ENCODE measurements around the gene C5.

Gene C5

GRCh38 chr9:120921661-120922181 lies 128.4 kb downstream of the C5 start:
- Histone ChIP-seq H2AFZ (ENCODE audit: low read length) (no peak overlapping the region), H3K27ac (ENCODE audit: low read depth, low read length, poor library complexity, severe bottlenecking) (no peak overlapping the region), H3K4me1 (ENCODE audit: insufficient read depth, low read length, severe bottlenecking) (peaks cover 12% of the 10 kb centered on the region), H3K9me2 (ENCODE audit: low read depth, low read length) (no peaks in the 10 kb centered on the region), H3K27me3 (ENCODE audit: insufficient read depth, low read length) (no peaks in the 10 kb centered on the region), H3K9ac (ENCODE audit: low read length) (no peak overlapping the region), H3K36me3 (ENCODE audit: insufficient read depth, low read length) (peaks cover 6% of the 10 kb centered on the region; the same call in 1 of the 2 replicates), H3K79me2 (ENCODE audit: insufficient read depth, low read length) (no peaks in the 10 kb centered on the region), H3K4me2 (ENCODE audit: low read length) (no peak overlapping the region), H3K9me3 (ENCODE audit: low read length) (no peaks in the 10 kb centered on the region), H3F3A (ENCODE audit: insufficient read depth, low read length) (no peaks in the 10 kb centered on the region), H3K4me3 (ENCODE audit: low read depth, low read length, poor library complexity, severe bottlenecking) (no peak overlapping the region), H4K20me1 (ENCODE audit: insufficient read depth, low read length) (no peaks in the 10 kb centered on the region)
- TF ChIP-seq EZH2 (IDR thresholded peaks at IDR 0.05; ENCODE audit: borderline replicate concordance, low read length) = no peak
- TF ChIP-seq, protein P1, sequence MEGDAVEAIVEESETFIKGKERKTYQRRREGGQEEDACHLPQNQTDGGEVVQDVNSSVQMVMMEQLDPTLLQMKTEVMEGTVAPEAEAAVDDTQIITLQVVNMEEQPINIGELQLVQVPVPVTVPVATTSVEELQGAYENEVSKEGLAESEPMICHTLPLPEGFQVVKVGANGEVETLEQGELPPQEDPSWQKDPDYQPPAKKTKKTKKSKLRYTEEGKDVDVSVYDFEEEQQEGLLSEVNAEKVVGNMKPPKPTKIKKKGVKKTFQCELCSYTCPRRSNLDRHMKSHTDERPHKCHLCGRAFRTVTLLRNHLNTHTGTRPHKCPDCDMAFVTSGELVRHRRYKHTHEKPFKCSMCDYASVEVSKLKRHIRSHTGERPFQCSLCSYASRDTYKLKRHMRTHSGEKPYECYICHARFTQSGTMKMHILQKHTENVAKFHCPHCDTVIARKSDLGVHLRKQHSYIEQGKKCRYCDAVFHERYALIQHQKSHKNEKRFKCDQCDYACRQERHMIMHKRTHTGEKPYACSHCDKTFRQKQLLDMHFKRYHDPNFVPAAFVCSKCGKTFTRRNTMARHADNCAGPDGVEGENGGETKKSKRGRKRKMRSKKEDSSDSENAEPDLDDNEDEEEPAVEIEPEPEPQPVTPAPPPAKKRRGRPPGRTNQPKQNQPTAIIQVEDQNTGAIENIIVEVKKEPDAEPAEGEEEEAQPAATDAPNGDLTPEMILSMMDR (IDR thresholded peaks at IDR 0.05; ENCODE audit: low read length) = no peak

DNA sequence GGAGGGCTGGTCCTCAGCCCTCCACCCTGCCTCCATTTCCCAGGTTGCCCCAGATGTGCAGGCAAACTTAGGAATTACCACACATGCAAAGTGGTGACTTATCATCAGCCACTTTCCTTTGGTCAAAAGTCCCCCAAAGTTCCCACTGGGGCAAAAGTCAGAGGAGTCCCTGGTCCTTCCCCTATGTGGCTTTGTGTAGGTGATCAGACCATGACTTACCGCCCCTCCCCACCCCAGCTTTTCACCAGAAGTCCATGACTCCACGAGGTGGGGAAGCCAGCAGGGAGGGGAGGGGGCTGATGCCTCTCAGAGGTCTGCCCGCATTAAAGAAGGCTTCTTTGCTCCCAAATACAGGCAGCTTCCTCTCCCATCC lies 129.3 kb downstream of the C5 start:
- H3K4me1 ChIP-seq (ENCODE audit: insufficient read depth, low read length, severe bottlenecking) = peaks cover 12% of the 10 kb centered on the region
- no peaks in the 10 kb centered on the region for H3K9me2 ChIP-seq (ENCODE audit: low read depth, low read length)
- H3F3A ChIP-seq (ENCODE audit: insufficient read depth, low read length) = no peaks in the 10 kb centered on the region
- H3K79me2 ChIP-seq (ENCODE audit: insufficient read depth, low read length) = no peaks in the 10 kb centered on the region
- no peak overlapping the region for H3K9ac ChIP-seq (ENCODE audit: low read length)
- no peak overlapping the region for H3K4me3 ChIP-seq (ENCODE audit: low read depth, low read length, poor library complexity, severe bottlenecking)
- TF ChIP-seq, protein P1 (IDR thresholded peaks at IDR 0.05; ENCODE audit: low read length) = no peak
- no peak for TF ChIP-seq EZH2 (IDR thresholded peaks at IDR 0.05; ENCODE audit: borderline replicate concordance, low read length)
- no peaks in the 10 kb centered on the region for H3K9me3 ChIP-seq (ENCODE audit: low read length)
- H3K27me3 ChIP-seq (ENCODE audit: insufficient read depth, low read length) = no peaks in the 10 kb centered on the region
- no peak overlapping the region for H3K27ac ChIP-seq (ENCODE audit: low read depth, low read length, poor library complexity, severe bottlenecking)
- H4K20me1 ChIP-seq (ENCODE audit: insufficient read depth, low read length) = no peaks in the 10 kb centered on the region
- no peak overlapping the region for H3K4me2 ChIP-seq (ENCODE audit: low read length)
- peaks cover 6% of the 10 kb centered on the region; the same call in 1 of the 2 replicates for H3K36me3 ChIP-seq (ENCODE audit: insufficient read depth, low read length)
- H2AFZ ChIP-seq (ENCODE audit: low read length) = no peak overlapping the region

- H4K20me1 ChIP-seq (ENCODE audit: insufficient read depth, low read length) = no peaks in the 10 kb centered on the region
- H3K4me2 ChIP-seq (ENCODE audit: low read length) = no peak overlapping the region
- no peak overlapping the region for H3K9ac ChIP-seq (ENCODE audit: low read length)
- no peaks in the 10 kb centered on the region for H3K27me3 ChIP-seq (ENCODE audit: insufficient read depth, low read length)
- TF ChIP-seq, protein P1 (IDR thresholded peaks at IDR 0.05; ENCODE audit: low read length) = no peak
- TF ChIP-seq EZH2 (IDR thresholded peaks at IDR 0.05; ENCODE audit: borderline replicate concordance, low read length) = no peak
- H3K79me2 ChIP-seq (ENCODE audit: insufficient read depth, low read length) = no peaks in the 10 kb centered on the region
- no peak overlapping the region for H2AFZ ChIP-seq (ENCODE audit: low read length)
- H3K36me3 ChIP-seq (ENCODE audit: insufficient read depth, low read length) = peaks cover 6% of the 10 kb centered on the region; the same call in 1 of the 2 replicates
- no peak overlapping the region for H3K27ac ChIP-seq (ENCODE audit: low read depth, low read length, poor library complexity, severe bottlenecking)
- H3K9me3 ChIP-seq (ENCODE audit: low read length) = no peaks in the 10 kb centered on the region
- no peaks in the 10 kb centered on the region for H3F3A ChIP-seq (ENCODE audit: insufficient read depth, low read length)
- peaks cover 10% of the 10 kb centered on the region for H3K4me1 ChIP-seq (ENCODE audit: insufficient read depth, low read length, severe bottlenecking)
- H3K4me3 ChIP-seq (ENCODE audit: low read depth, low read length, poor library complexity, severe bottlenecking) = no peak overlapping the region
- no peaks in the 10 kb centered on the region for H3K9me2 ChIP-seq (ENCODE audit: low read depth, low read length)
These were observed 130.0 kb downstream of the C5 start for GRCh38 chr9:120919843-120920805.

Measured in OCI-LY1 (cell line).